Activated CD4-positive, alpha-beta T cell treated with anti-CD3 and anti-CD28 coated beads, Interleukin-2, amount 50 U/mL, for 4 hours (primary cell): ENCODE measurements around the gene MAGI2.
"Not testable (repeated sequence)": the region's sequence is repeated elsewhere in the genome, so short reads cannot be mapped to it uniquely, and the experiment has no call there.

Experiments used
- DNase-seq, 2 experiments: peaks; one replicate each; pipeline ENCODE4 v3.0.0-alpha.2; 2020

Gene MAGI2

DNA sequence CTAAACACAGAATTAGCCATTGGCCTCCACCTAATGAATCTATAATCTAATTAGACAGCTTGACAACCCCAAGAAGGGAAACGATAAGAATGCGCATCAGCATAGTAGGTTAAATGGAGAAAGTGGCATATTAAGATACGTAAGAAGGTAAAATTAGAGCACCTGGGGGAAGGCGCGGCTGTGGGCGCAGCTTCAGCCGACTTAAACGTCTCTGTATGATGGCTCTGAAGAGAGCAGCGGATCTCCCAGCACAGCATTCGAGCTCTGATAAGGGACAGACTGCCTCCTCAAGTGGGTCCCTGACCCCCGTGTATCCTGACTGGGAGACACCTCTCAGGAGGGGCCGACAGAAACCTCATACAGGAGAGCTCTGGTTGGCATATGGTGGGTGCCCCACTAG, 1136.1 kb downstream of the MAGI2 start:
- DNase-seq, result no peak

DNA sequence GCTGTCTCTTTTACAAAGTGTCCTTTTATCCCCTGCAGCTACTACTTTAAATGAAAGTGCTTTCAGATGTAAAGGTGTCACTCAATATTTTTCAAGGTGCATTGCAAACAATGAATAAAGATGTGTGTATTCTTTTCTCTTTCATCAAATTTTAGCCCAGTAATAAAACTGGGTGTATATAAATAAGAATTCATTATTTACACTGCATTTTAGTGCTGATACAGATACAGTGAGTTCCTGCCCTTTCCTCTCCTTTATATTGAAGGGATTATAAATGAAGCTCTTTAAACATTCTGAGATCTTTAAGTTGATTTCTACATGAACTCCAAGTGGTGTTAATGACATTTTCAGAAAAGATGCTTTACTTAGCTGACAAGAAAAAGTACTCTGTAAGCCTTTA, 1137.4 kb downstream of the MAGI2 start:
- DNase-seq, result no peak

GRCh38 chr7:78315119-78315518, 1138.3 kb downstream of the MAGI2 start:
- no peak for DNase-seq

- no peak for DNase-seq
These were observed 1142.3 kb downstream of the MAGI2 start for GRCh38 chr7:78311181-78311580.

GRCh38 chr7:78307892-78308291, 1145.6 kb downstream of the MAGI2 start:
- no peak for DNase-seq

- no peak for DNase-seq
These were observed 1146.8 kb downstream of the MAGI2 start for GRCh38 chr7:78306634-78307033.

DNA sequence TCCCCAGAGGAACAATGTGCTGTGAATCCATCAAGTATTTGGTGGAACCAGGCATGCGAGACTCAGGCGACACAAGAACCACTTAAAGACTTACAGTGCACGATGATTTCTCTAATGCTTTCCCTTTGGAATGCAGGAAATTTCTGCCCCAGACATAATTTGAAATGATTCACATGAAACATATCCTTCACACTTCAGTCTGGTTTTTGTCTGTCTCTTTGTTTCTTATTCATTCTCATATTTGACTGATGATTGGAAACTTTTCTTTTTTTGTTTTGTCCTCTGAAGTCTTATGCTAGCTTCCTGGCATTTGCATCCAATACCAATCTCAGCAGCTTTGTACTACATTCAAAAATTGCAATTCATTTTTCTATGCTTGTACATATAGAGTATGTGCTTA, 1152.1 kb downstream of the MAGI2 start:
- no peak for DNase-seq

- DNase-seq, result no peak
These were observed 1154.4 kb downstream of the MAGI2 start for GRCh38 chr7:78299088-78299487.

DNA sequence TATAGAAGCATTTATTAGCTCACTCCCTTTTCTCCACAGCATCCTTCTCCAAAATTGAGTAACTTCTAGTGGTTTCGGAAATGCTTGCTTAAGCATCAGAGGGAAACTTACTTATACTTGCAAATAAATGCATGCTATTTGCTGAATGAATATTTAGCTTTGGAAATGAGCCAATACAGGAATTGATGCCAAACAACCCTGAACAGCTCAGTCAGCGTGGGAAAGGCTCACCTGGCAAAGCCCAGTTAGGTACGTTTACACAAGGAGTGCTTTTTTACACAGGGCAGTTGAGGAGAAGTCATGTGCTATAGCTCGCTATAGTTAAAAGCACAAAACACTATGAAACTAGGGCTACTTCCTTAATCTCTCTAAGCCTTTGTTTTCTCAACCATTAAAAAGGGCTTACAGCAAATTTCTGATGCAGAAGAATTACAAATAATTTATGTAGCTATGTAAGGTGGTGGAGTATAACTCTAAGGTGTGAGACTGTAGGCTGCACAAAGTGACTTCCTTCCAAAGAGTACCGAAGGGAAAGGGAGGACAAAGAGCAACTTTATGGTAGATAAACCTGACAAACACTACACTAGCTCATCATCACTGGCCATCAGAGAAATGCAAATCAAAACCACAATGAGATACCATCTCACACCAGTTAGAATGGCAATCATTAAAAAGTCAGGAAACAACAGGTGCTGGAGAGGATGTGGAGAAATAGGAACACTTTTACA, 1156.7 kb downstream of the MAGI2 start:
- DNase-seq, result no peak

DNA sequence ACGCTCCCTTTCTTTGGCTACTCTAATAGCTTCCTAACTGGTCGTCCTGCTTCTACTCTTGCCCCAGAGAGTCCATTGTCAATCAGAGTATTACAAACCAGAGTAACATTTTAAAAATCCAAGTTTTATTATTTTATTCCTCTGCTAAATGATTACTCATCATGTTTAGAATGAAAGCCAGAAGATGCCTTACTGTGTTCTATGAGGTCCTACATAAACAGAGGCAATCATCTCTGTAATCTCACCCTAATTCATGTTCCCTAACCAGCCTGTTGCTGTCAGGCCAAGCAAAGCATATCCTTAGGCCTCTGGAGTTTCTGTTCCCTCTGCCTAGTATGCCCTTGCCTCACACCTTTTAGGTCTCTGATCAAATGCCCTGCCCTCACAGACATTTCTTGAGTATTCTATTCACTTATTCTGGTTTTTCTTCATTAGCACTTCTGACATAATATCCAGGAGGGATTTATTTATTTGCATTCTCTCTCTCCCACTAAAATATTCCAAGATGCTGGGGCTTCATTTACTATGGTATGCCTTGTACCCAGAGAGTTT, 1157.3 kb downstream of the MAGI2 start:
- no peak for DNase-seq

DNA sequence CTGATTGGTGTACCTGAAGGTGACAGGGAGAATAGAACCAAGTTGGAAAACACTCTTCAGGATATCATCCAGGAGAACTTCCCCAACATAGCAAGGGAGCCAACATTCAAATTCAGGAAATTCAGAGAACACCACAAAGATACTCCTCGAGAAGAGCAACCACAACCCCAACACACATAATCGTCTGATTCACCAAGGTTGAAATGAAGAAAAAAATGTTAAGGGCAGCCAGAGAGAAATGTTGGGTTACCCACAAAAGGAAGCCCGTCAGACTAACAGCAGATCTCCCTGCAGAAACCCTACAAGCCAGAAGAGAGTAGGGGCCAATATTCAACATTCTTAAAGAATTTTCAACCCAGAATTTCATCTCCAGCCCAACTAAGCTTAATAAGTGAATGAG, 1164.0 kb downstream of the MAGI2 start:
- DNase-seq, result not testable (repeated sequence)

GRCh38 chr7:78284945-78285344, 1168.5 kb downstream of the MAGI2 start:
- DNase-seq, result no peak

DNA sequence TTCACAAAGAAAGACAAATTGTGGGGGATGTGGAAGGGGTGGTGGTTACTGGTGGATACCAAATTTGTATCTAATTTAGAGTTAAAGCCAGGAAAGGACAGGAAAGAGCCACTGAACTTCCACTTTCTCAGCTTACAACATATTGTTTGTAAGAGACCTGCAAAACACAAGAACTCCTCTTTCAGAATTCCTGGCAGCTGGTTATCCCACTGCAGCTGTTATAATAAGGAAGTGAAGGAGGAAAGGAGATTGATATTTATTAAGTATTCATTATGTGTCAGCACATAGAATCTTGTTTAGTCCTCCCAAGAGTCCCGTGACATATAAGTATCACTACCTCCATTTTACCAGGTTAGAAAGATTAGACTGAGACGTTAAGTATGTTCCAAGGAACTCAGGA, 1173.2 kb downstream of the MAGI2 start:
- no peak for DNase-seq

DNA sequence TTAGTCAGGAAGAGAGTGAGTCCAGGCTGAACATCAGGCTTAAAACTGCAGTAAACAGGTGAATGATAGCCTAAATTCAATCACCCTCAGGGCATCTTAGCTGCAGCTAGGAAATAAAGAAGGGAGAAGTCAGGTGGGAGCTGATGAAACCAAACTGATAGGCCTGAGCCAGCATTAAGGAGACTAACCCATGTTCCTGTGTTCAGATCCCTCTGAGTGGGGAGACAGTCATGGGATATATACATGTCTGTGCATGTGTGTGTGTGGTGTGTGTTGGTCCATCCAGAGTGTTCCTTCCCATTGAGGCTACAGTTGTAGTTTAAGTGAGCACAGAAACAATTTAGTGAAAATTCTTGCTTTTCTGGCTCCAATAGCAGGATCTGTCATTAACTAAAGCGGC, 1174.0 kb downstream of the MAGI2 start:
- no peak for DNase-seq

GRCh38 chr7:78279032-78279431, 1174.4 kb downstream of the MAGI2 start:
- DNase-seq, result no peak

DNA sequence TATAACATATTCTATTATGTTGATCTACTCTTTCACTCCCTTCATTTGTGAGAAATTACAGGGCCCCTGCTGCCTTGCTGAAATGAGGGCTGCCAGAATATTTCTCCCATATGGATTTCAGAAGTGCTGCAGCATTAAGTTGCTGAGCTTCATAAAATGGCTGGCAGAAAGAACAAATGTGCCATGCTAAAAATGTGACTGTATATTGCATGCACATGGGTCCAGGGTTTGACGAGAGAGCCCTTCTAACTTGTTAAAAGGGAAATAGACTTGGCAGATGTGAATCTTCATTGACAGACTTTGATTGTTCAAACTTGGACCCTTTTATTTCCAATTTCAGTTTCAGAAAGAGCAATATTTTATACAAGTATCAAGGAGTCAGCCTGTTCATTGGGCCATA, 1186.3 kb downstream of the MAGI2 start:
- no peak for DNase-seq

DNA sequence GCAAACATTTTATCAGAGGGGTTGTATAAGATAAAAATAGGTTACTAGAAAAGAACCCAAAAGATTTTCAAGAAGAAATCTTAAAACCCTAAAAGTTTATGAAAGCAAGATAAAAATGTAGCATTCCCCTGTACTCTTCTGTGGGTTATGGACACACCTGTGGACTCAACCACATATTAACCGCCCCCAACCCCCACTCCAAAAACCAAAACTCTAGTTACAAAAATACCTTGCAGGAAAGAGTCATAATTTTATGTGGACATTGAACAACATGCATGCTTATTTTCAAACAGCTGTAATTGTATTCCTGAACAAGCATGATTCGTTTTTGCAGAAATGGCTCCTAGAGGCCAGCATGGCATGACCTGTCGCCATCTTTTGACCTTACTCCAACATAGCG, 1188.0 kb downstream of the MAGI2 start:
- DNase-seq, result no peak

GRCh38 chr7:78265071-78265470, 1188.4 kb downstream of the MAGI2 start:
- no peak for DNase-seq

- DNase-seq, result no peak
These were observed 1189.4 kb downstream of the MAGI2 start for GRCh38 chr7:78264105-78264504.

DNA sequence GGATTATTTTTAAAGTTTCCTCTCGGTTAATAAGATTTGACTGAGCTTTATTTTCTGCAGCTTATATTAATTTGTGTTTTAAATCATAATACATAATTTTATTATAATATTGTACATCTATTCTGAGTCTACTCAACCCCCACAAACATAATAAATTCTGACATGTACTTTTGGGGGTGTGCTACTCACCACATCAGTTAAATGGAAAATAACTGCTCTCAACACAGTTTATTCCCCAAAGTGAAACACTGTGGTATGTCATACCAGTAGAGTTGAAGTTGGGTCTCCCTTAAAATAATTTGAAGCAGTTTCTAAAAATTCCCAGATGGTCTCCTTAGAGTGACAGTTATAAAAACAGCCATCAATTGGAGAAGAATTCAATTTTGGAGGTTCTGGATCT, 1191.7 kb downstream of the MAGI2 start:
- DNase-seq, result no peak

DNA sequence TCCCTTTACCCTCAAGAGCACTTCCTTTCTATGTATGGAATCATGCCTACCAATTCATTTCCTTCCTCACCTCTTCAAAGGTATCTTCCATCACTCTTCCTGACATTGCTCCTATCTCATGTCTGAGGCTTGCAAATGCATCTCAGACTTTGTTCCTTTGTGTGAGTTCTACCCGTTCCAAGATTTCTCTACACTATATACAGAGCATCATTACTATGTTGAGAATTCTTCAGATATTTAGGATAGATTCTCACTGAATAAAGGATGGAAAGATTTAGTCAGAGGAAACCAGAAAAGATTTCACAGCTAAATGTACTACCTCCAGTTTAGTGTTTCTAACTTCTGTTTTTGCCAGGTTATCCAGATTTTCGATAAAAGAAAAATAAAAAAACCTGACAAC, 1192.2 kb downstream of the MAGI2 start:
- DNase-seq, result no peak

- DNase-seq, result no peak
These were observed 1192.6 kb downstream of the MAGI2 start for GRCh38 chr7:78260826-78261225.

DNA sequence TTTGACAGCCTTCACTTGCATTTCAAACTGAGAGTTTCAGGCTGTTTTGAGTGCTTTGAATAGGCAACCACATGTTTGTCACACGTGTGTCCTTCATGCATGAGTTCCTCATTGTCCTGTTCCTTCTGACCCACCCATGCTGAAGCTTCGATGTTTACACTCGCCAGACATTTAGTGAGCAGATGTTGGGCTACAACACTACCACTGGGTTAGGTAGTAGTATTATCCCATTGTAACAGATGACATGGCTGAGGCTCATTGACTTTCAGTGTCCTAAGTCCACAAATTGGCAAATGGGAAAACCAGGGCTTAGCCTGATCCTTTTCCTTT, 1198.8 kb downstream of the MAGI2 start:
- DNase-seq, result no peak

GRCh38 chr7:78253850-78254725, 1199.4 kb downstream of the MAGI2 start:
- no peak for DNase-seq
